SIG-M5 (cell line): ENCODE measurements around the gene COX7A2L.

Experiments used
- DNase-seq: peaks from one replicate; lab custom pipeline; 2025; lab: John Stamatoyannopoulos, UW

The COX7A2L gene

GRCh38 chr2:42317486-42317885, 43.5 kb downstream of the COX7A2L start:
- no peak for DNase-seq

- DNase-seq: no peak
Measured at GRCh38 chr2:42316910-42317309, 44.1 kb downstream of the COX7A2L start.

- no peak for DNase-seq
Measured at GRCh38 chr2:42315844-42316470, 45.1 kb downstream of the COX7A2L start.

GRCh38 chr2:42314892-42315468, 46.0 kb downstream of the COX7A2L start:
- no peak for DNase-seq

GRCh38 chr2:42312106-42312505, 48.9 kb downstream of the COX7A2L start:
- DNase-seq: no peak

GRCh38 chr2:42310007-42310515, 51.0 kb downstream of the COX7A2L start:
- no peak for DNase-seq

GRCh38 chr2:42309366-42309765, 51.7 kb downstream of the COX7A2L start:
- DNase-seq: no peak

GRCh38 chr2:42307180-42307579, 53.8 kb downstream of the COX7A2L start:
- no peak for DNase-seq

- DNase-seq: no peak
Measured at GRCh38 chr2:42304059-42304713, 56.8 kb downstream of the COX7A2L start.

- no peak for DNase-seq
Measured at GRCh38 chr2:42303252-42303651, 57.8 kb downstream of the COX7A2L start.

GRCh38 chr2:42300527-42300926, 60.5 kb downstream of the COX7A2L start:
- no peak for DNase-seq
